Measurements from ENCODE around the gene PCIF1.

PCIF1 gene

GRCh38 chr20:45947110-45947866, 12.8 kb downstream of the PCIF1 start:
- DNase-seq (ENCODE audit: low read depth, low spot score): no peak
- Histone ChIP-seq H3K4me1 (ENCODE audit: insufficient read depth, insufficient read length) (peaks cover 3% of the 10 kb centered on the region), H3K4me3 (ENCODE audit: insufficient read length, low read depth) (no peak overlapping the region), H3K9ac (ENCODE audit: insufficient read length, low read depth) (no peak overlapping the region), H3K36me3 (ENCODE audit: insufficient read depth, insufficient read length, low read length) (peaks cover 98% of the 10 kb centered on the region), H3K9me3 (ENCODE audit: insufficient read depth, low read length) (no peaks in the 10 kb centered on the region), H3K27me3 (ENCODE audit: insufficient read depth, insufficient read length) (no peaks in the 10 kb centered on the region)
- TF ChIP-seq ZNF274 (IDR thresholded peaks at IDR 0.05; ENCODE audit: low read depth, low read length) (no peak), SUZ12 (IDR thresholded peaks at IDR 0.05; ENCODE audit: extremely low read depth, insufficient read depth, insufficient read length) (no peak), YY1 (IDR thresholded peaks at IDR 0.05; ENCODE audit: insufficient read depth, insufficient read length) (no peak)

GRCh38 chr20:45948261-45948733, 13.8 kb downstream of the PCIF1 start:
- no peak overlapping the region for H3K9ac ChIP-seq (ENCODE audit: insufficient read length, low read depth)
- H3K36me3 ChIP-seq (ENCODE audit: insufficient read depth, insufficient read length, low read length): peaks cover 99% of the 10 kb centered on the region
- DNase-seq (ENCODE audit: low read depth, low spot score): no peak
- no peaks in the 10 kb centered on the region for H3K27me3 ChIP-seq (ENCODE audit: insufficient read depth, insufficient read length)
- peaks cover 3% of the 10 kb centered on the region for H3K4me1 ChIP-seq (ENCODE audit: insufficient read depth, insufficient read length)
- H3K4me3 ChIP-seq (ENCODE audit: insufficient read length, low read depth): no peak overlapping the region
- no peaks in the 10 kb centered on the region for H3K9me3 ChIP-seq (ENCODE audit: insufficient read depth, low read length)
- TF ChIP-seq ZNF274 (IDR thresholded peaks at IDR 0.05; ENCODE audit: low read depth, low read length): no peak
- TF ChIP-seq SUZ12 (IDR thresholded peaks at IDR 0.05; ENCODE audit: extremely low read depth, insufficient read depth, insufficient read length): no peak
- no peak for TF ChIP-seq YY1 (IDR thresholded peaks at IDR 0.05; ENCODE audit: insufficient read depth, insufficient read length)

- H3K36me3 ChIP-seq (ENCODE audit: insufficient read depth, insufficient read length, low read length): peaks cover 99% of the 10 kb centered on the region
- DNase-seq (ENCODE audit: low read depth, low spot score): no peak
- H3K4me1 ChIP-seq (ENCODE audit: insufficient read depth, insufficient read length): peaks cover 3% of the 10 kb centered on the region
- no peak for TF ChIP-seq SUZ12 (IDR thresholded peaks at IDR 0.05; ENCODE audit: extremely low read depth, insufficient read depth, insufficient read length)
- TF ChIP-seq ZNF274 (IDR thresholded peaks at IDR 0.05; ENCODE audit: low read depth, low read length): no peak
- TF ChIP-seq YY1 (IDR thresholded peaks at IDR 0.05; ENCODE audit: insufficient read depth, insufficient read length): no peak
- H3K9ac ChIP-seq (ENCODE audit: insufficient read length, low read depth): peak overlapping the region; percentile 22
- H3K27me3 ChIP-seq (ENCODE audit: insufficient read depth, insufficient read length): no peaks in the 10 kb centered on the region
- H3K4me3 ChIP-seq (ENCODE audit: insufficient read length, low read depth): no peak overlapping the region
- H3K9me3 ChIP-seq (ENCODE audit: insufficient read depth, low read length): no peaks in the 10 kb centered on the region
Observed at GRCh38 chr20:45948742-45949541, 14.5 kb downstream of the PCIF1 start.

GRCh38 chr20:45949542-45950329, 15.3 kb downstream of the PCIF1 start:
- Histone ChIP-seq H3K4me3 (ENCODE audit: insufficient read length, low read depth) (no peak overlapping the region), H3K27me3 (ENCODE audit: insufficient read depth, insufficient read length) (no peaks in the 10 kb centered on the region), H3K9me3 (ENCODE audit: insufficient read depth, low read length) (no peaks in the 10 kb centered on the region), H3K9ac (ENCODE audit: insufficient read length, low read depth) (no peak overlapping the region), H3K4me1 (ENCODE audit: insufficient read depth, insufficient read length) (peaks cover 3% of the 10 kb centered on the region), H3K36me3 (ENCODE audit: insufficient read depth, insufficient read length, low read length) (peaks cover 99% of the 10 kb centered on the region)
- no peak for TF ChIP-seq SUZ12 (IDR thresholded peaks at IDR 0.05; ENCODE audit: extremely low read depth, insufficient read depth, insufficient read length)
- no peak for TF ChIP-seq YY1 (IDR thresholded peaks at IDR 0.05; ENCODE audit: insufficient read depth, insufficient read length)
- no peak for TF ChIP-seq ZNF274 (IDR thresholded peaks at IDR 0.05; ENCODE audit: low read depth, low read length)
- no peak for DNase-seq (ENCODE audit: low read depth, low spot score)

- Histone ChIP-seq H3K9ac (ENCODE audit: insufficient read length, low read depth) (no peak overlapping the region), H3K36me3 (ENCODE audit: insufficient read depth, insufficient read length, low read length) (peaks cover 96% of the 10 kb centered on the region), H3K4me3 (ENCODE audit: insufficient read length, low read depth) (no peak overlapping the region), H3K9me3 (ENCODE audit: insufficient read depth, low read length) (no peaks in the 10 kb centered on the region), H3K4me1 (ENCODE audit: insufficient read depth, insufficient read length) (peaks cover 3% of the 10 kb centered on the region), H3K27me3 (ENCODE audit: insufficient read depth, insufficient read length) (no peaks in the 10 kb centered on the region)
- no peak for DNase-seq (ENCODE audit: low read depth, low spot score)
- TF ChIP-seq ZNF274 (IDR thresholded peaks at IDR 0.05; ENCODE audit: low read depth, low read length): no peak
- no peak for TF ChIP-seq SUZ12 (IDR thresholded peaks at IDR 0.05; ENCODE audit: extremely low read depth, insufficient read depth, insufficient read length)
- TF ChIP-seq YY1 (IDR thresholded peaks at IDR 0.05; ENCODE audit: insufficient read depth, insufficient read length): no peak
Observed at GRCh38 chr20:45950330-45950646, 15.8 kb downstream of the PCIF1 start.

GRCh38 chr20:45951925-45952834, 17.7 kb downstream of the PCIF1 start:
- H3K4me1 ChIP-seq (ENCODE audit: insufficient read depth, insufficient read length): peaks cover 3% of the 10 kb centered on the region
- no peak for DNase-seq (ENCODE audit: low read depth, low spot score)
- TF ChIP-seq SUZ12 (IDR thresholded peaks at IDR 0.05; ENCODE audit: extremely low read depth, insufficient read depth, insufficient read length): no peak
- peaks cover 91% of the 10 kb centered on the region for H3K36me3 ChIP-seq (ENCODE audit: insufficient read depth, insufficient read length, low read length)
- no peaks in the 10 kb centered on the region for H3K9me3 ChIP-seq (ENCODE audit: insufficient read depth, low read length)
- no peaks in the 10 kb centered on the region for H3K27me3 ChIP-seq (ENCODE audit: insufficient read depth, insufficient read length)
- H3K9ac ChIP-seq (ENCODE audit: insufficient read length, low read depth): no peak overlapping the region
- H3K4me3 ChIP-seq (ENCODE audit: insufficient read length, low read depth): no peak overlapping the region
